Measurements from ENCODE around the gene CIAPIN1. TPM values are rescaled to one million over a fixed set of nuclear protein-coding genes. Genes with fewer than 3 reads are reported as not detected.

Gene CIAPIN1
- total RNA-seq, 3 donors from 2014 or later: 43.2 to 63.7 (median 53.8) TPM

GRCh38 chr16:57485916-57486857 is 39.0 kb upstream of the CIAPIN1 start, which contains the start of gene DOK4:
DOK4 (minus strand) TSS chr16:57486493; CDS start chr16:57479507, 6,986 bp downstream.
- H3K4me1 ChIP-seq (ENCODE audit: low read depth): peaks cover 12% of the 10 kb centered on the region
- ATAC-seq: peak; percentile 95
- no peak for TF ChIP-seq CTCF (IDR thresholded peaks at IDR 0.05)
- DNase-seq: peak; percentile 86 to 92 (median 88)
- H3K4me3 ChIP-seq: peak within 1 kb of the TSS; percentile 74
- H3K36me3 ChIP-seq (ENCODE audit: low read depth): no peaks in the 10 kb centered on the region
- intact Hi-C loops (cut with DNase I, micrococcal nuclease): no loop called here
- no peaks in the 10 kb centered on the region for H3K9me3 ChIP-seq

GRCh38 chr16:57485091-57485915 is 38.1 kb upstream of the CIAPIN1 start:
- TF ChIP-seq CTCF (IDR thresholded peaks at IDR 0.05): no peak
- peak; percentile 60 to 81 (median 80) for DNase-seq
- H3K36me3 ChIP-seq (ENCODE audit: low read depth): no peaks in the 10 kb centered on the region
- peak overlapping the region; percentile 74 for H3K4me3 ChIP-seq
- ATAC-seq: peak; percentile 70
- intact Hi-C loops (cut with DNase I, micrococcal nuclease): no loop called here
- peaks cover 21% of the 10 kb centered on the region for H3K4me1 ChIP-seq (ENCODE audit: low read depth)
- H3K9me3 ChIP-seq: no peaks in the 10 kb centered on the region

- DNase-seq (no peak), ATAC-seq (no peak)
- intact Hi-C loops (cut with DNase I, micrococcal nuclease): no loop called here
- no peaks in the 10 kb centered on the region for H3K9me3 ChIP-seq
- no peaks in the 10 kb centered on the region for H3K36me3 ChIP-seq (ENCODE audit: low read depth)
- no peak for TF ChIP-seq CTCF (IDR thresholded peaks at IDR 0.05)
- H3K4me3 ChIP-seq: no peak overlapping the region
- H3K4me1 ChIP-seq (ENCODE audit: low read depth): peaks cover 23% of the 10 kb centered on the region
Measured at GRCh38 chr16:57484515-57485005, 37.4 kb upstream of the CIAPIN1 start.

- no peaks in the 10 kb centered on the region for H3K9me3 ChIP-seq
- H3K4me1 ChIP-seq (ENCODE audit: low read depth): peaks cover 27% of the 10 kb centered on the region
- intact Hi-C loops (cut with DNase I, micrococcal nuclease): no loop called here
- no peak for TF ChIP-seq CTCF (IDR thresholded peaks at IDR 0.05)
- DNase-seq (no peak), ATAC-seq (no peak)
- no peaks in the 10 kb centered on the region for H3K36me3 ChIP-seq (ENCODE audit: low read depth)
- H3K4me3 ChIP-seq: no peak overlapping the region
Measured at GRCh38 chr16:57483725-57484514, 36.7 kb upstream of the CIAPIN1 start.

All from mucosa of descending colon (tissue), 3 donors.